HG03442 (cell line): ENCODE data around the gene CRYZL1.

Experiments
- ATAC-seq: cut with Tn5 transposase; IDR thresholded peaks from one replicate; pipeline ENCODE4 v1.9.1; 2021; ENCODE audit warnings: mild to moderate bottlenecking, moderate library complexity; ENCODE audit not compliant: unreplicated experiment

The CRYZL1 gene

GRCh38 chr21:33566514-33566913 lies 75.0 kb downstream of the CRYZL1 start:
- ATAC-seq, result no peak

DNA sequence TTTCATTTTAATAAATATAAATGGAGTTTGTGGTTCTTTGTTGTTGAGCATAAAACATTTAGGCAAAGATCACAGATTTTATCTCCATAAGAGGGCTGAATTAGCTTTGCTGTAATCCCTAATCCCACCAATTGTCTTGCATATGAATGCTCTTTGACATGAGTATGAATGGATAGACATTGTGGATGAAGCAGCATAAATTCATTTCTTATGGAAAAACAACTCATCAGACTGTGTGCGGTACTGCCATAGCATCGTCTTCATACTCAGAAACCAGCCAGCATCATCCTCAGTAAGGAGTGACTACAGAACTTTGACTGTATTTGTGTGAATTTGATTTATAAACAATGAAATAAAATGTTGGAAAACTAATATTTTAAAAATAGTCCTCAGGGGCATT lies 79.2 kb downstream of the CRYZL1 start:
- ATAC-seq, result no peak

- no peak for ATAC-seq
Measured at GRCh38 chr21:33561373-33561772, 80.2 kb downstream of the CRYZL1 start.

- ATAC-seq, result no peak
Measured at GRCh38 chr21:33560965-33561364, 80.6 kb downstream of the CRYZL1 start.

GRCh38 chr21:33559813-33560212 lies 81.7 kb downstream of the CRYZL1 start:
- ATAC-seq, result no peak

DNA sequence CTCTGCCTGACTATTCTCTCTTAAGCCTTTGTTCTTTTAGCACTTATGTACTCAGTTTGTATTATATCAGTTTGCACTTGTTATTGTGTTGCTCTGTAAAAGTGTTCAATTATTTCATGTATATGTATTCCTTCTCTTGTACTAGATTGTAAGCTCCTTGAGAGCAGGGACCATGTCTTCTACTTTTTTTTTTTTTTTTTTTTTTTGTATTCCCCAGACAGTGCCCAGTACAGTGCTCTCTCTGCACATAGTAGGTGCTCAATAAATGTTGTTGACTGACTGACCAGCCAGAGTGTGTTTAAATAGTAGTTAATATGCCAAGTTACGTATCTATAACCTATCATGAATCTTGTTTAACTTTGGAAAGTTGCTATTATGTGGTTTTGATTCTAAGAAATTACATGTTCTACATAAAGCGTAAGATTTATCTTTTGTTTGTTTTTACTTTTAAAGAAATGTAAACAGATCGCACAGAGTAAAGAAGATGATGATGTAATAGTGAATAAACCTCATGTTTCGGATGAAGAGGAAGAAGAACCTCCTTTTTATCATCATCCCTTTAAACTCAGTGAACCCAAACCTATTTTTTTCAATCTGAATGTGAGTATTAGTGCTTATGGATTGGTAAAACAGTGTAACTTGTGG lies 82.6 kb downstream of the CRYZL1 start:
- no peak for ATAC-seq

DNA sequence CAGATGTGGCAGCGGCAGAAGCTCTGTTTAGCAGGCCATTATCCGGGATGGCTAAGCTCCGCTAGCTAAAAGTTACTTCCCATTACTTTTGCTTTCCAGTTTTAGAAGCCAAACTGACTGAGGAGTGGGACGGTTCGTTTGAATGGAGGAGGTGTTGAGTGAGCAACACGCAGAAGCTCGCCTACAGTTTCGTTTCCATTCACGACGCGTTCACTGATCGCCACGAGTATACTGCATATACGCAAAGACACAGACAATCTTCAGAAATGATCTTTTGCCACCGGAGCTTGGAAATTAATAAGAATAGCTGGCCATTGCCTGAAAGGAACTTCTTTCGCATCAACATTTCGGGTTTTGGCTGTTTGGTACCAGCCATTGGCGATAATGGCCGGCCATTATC lies 84.1 kb downstream of the CRYZL1 start:
- ATAC-seq, result no peak

GRCh38 chr21:33554982-33555344 lies 86.6 kb downstream of the CRYZL1 start:
- ATAC-seq, result no peak

GRCh38 chr21:33554236-33554981 lies 87.1 kb downstream of the CRYZL1 start:
- ATAC-seq, result no peak

- ATAC-seq, result no peak
Measured at GRCh38 chr21:33552999-33553598, 88.4 kb downstream of the CRYZL1 start.

DNA sequence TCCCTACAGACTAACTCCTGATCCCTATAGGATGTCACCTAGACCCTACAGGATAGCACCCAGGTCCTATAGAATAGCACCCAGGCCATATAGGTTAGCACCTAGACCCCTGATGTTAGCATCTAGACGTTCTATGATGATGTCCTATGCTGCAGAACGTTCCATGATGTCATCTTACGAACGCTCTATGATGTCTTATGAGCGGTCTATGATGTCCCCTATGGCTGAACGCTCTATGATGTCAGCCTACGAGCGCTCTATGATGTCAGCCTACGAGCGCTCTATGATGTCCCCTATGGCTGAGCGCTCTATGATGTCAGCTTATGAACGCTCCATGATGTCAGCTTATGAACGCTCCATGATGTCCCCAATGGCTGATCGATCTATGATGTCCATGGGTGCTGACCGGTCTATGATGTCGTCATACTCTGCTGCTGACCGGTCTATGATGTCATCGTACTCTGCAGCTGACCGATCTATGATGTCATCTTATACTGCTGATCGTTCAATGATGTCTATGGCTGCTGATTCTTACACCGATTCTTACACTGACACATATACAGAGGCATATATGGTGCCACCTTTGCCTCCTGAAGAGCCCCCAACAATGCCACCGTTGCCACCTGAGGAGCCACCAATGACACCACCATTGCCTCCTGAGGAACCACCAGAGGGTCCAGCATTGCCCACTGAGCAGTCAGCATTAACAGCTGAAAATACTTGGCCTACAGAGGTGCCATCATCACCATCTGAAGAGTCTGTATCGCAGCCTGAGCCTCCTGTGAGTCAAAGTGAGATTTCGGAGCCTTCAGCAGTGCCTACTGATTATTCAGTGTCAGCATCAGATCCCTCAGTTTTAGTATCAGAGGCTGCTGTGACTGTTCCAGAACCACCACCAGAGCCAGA lies 89.2 kb downstream of the CRYZL1 start:
- ATAC-seq, result no peak

DNA sequence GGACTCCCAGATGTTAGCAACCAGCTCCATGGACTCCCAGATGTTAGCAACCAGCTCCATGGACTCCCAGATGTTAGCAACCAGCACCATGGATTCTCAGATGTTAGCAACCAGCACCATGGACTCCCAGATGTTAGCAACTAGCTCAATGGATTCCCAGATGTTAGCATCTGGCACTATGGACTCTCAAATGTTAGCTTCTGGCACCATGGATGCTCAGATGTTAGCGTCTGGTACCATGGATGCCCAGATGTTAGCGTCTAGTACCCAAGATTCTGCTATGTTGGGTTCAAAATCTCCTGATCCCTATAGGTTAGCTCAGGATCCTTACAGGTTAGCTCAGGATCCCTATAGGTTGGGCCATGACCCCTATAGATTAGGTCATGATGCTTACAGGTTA lies 89.9 kb downstream of the CRYZL1 start:
- no peak for ATAC-seq

DNA sequence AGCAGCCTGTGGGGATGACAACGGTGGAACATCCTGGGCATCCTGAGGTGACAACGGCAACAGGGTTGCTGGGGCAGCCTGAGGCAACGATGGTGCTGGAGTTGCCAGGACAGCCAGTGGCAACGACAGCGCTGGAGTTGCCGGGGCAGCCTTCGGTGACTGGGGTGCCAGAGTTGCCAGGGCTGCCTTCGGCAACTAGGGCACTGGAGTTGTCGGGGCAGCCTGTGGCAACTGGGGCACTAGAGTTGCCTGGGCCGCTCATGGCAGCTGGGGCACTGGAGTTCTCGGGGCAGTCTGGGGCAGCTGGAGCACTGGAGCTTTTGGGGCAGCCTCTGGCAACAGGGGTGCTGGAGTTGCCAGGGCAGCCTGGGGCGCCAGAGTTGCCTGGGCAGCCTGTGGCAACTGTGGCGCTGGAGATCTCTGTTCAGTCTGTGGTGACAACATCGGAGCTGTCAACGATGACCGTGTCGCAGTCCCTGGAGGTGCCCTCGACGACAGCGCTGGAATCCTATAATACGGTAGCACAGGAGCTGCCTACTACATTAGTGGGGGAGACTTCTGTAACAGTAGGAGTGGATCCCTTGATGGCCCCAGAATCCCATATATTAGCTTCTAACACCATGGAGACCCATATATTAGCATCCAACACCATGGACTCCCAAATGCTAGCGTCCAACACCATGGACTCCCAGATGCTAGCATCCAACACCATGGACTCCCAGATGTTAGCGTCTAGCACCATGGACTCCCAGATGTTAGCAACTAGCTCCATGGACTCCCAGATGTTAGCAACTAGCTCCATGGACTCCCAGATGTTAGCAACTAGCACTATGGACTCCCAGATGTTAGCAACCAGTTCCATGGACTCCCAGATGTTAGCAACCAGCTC lies 90.5 kb downstream of the CRYZL1 start:
- no peak for ATAC-seq

- no peak for ATAC-seq
Measured at GRCh38 chr21:33549848-33550771, 91.4 kb downstream of the CRYZL1 start.

DNA sequence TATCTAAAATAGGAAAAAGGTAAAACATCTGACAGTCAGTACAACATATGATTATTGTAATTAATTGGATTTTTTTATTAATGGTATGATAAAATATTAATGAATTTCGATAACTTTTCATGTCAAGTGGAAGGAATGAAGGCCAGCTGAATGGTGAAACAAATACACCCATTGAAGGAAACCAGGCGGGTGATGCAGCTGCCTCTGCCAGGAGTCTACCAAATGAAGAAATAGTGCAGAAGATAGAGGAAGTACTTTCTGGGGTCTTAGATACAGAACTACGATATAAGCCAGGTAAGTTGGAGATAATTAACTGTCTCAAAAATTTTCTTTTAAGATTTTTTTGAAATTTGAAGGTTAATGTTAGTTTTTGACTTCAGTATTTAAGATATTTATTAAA lies 95.5 kb downstream of the CRYZL1 start:
- no peak for ATAC-seq

DNA sequence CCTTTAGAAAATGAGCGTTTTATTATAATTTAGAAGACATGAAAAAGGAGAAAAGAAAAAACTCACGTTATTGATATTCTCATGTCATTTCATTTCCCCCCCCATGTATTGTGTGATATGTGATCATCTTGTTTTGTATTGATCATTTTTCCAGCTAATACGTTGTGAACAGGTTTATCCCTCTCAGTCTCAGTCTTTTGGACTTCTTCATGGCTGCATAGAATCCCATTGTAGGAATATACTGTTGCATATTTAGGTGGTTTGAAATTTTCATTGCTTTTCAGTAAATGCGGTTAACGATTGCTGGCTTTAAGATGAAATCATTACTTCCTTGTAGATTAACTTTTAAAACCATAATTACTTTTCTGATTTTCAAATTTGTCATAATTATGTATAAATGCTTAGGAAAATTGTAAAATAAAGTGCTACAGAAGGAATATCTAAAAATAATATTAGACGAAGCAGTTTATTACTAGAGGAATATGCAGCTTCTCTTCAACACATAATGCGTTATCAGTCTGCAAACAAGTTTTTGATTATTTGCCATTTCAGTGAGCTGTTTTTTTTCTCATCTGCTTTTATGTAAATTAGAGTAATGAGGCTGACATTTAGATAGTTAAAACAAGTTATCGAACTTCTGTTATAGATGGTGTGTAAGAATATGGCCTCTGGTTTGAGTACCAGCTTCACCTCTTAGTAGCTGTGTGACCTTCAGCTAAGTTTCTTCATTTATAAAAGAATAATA lies 96.9 kb downstream of the CRYZL1 start:
- no peak for ATAC-seq

DNA sequence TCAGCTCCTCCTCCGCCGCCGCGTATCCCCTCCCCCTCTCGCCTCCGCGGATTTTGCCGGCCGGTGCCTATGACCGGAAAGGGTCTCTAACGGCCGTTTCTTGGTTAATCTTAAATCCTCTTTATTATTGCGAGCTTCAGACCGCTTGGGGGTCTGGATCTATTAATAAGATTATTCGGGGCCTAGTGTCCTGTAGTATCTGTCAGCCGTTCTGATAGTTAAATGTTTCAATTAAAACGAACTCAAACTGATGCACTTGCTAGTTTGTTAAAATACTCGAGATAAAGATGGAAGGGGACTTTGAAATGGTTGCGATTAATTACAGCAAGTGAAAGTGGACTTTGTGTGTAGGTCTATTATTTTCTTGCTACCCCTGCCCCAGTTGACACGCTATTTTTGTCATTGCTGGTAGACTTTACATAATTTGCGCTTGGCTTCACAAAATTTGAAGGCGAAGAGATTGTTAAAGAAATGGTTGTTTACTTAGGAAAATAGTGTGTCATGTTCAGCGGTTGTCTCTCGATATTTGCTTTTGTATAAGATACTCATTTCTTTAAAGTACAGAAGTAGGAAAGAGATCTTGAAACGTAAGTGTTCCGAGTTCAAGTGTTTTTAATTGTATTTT lies 97.9 kb downstream of the CRYZL1 start:
- no peak for ATAC-seq
